GM12878 (cell line): ENCODE data around the gene S100A4. TPM values are rescaled to one million over a fixed set of nuclear protein-coding genes. Genes with fewer than 3 reads are reported as not detected.

Experiments
- ATAC-seq: fragments of 200-7000 bp; cut with Tn5 transposase; 3 replicates; pipeline ENCODE4 v1.9.1; 2020; ENCODE audit warnings: mild to moderate bottlenecking, moderate library complexity
- BruUV-seq: library from RNA; stranded (reverse); fragments of 400-500 nt; replicated peaks from 2 replicates; lab custom pipeline; 2021; lab: Mats Ljungman, UMichigan
- CTCF ChIA-PET: fragments of 300-600 bp; sonication (Branson Sonifier 250); formaldehyde crosslinking; extraction: SDS; loops from one replicate; lab custom pipeline; 2021; ENCODE audit warnings: inconsistent platforms; lab: Yijun Ruan, JAX
- POLR2A ChIA-PET: fragments of 350-600 bp; formaldehyde crosslinking; extraction: SDS; loops from one replicate; lab custom pipeline; 2021; ENCODE audit warnings: inconsistent platforms; lab: Charles Lee
- RAD21 ChIA-PET: fragments of 300-600 bp; sonication (Branson Sonifier 250); formaldehyde crosslinking; loops from one replicate; lab custom pipeline; 2023; ENCODE audit warnings: antibody characterized with exemption; ENCODE audit not compliant: unreplicated experiment; lab: Charles Lee
- SMC1A ChIA-PET: fragments of 300-600 bp; sonication (Branson Sonifier 250); formaldehyde crosslinking; loops from one replicate; lab custom pipeline; 2023; ENCODE audit not compliant: unreplicated experiment, uncharacterized antibody; lab: Charles Lee
- DNase-seq: peaks from one replicate; pipeline ENCODE4 v3.0.0-alpha.2; 2011; ENCODE audit warnings: low read depth, low spot score
- FAIRE-seq: peaks from 3 replicates; lab custom pipeline; 2011; peaks lifted over from hg19 to GRCh38; lab: Jason Lieb, UNC
- H2AFZ ChIP-seq: 2 replicates; pipeline ENCODE4 v1.6.0; 2011; ENCODE audit warnings: low read depth, low read length, control low read depth; ENCODE audit not compliant: control insufficient read depth
- H3K27ac ChIP-seq: 2 replicates; pipeline ENCODE4 v1.5.1; 2011; ENCODE audit warnings: control low read depth; ENCODE audit not compliant: control insufficient read depth, insufficient read depth
- H3K27me3 ChIP-seq, 2 experiments: replicated peaks in 1 of 2; 2 replicates each; pipeline versions ENCODE4 v1.6.0 to v1.6.1; 2011; ENCODE audit warnings: low read length in 1 of 2; ENCODE audit not compliant: control insufficient read depth in 2 of 2, insufficient read depth in 2 of 2
- H3K36me3 ChIP-seq, 2 experiments: 2 replicates each; pipeline ENCODE4 v1.5.1; 2011; ENCODE audit warnings: low read length in 1 of 2; ENCODE audit not compliant: control insufficient read depth in 2 of 2, insufficient read depth in 2 of 2
- H3K4me1 ChIP-seq: 2 replicates; pipeline ENCODE4 v1.6.1; 2011; ENCODE audit warnings: mild to moderate bottlenecking, low read length, moderate library complexity, mixed read lengths; ENCODE audit not compliant: control insufficient read depth, insufficient read depth
- H3K4me2 ChIP-seq: 2 replicates; pipeline ENCODE4 v1.6.0; 2011; ENCODE audit warnings: control low read depth; ENCODE audit not compliant: control insufficient read depth, insufficient read depth
- H3K4me3 ChIP-seq: fragments of 200-600 bp; sonication (generic); 2 replicates; pipeline ENCODE4 v1.5.1; 2016
- H3K79me2 ChIP-seq: 2 replicates; pipeline ENCODE4 v1.6.0; 2011; ENCODE audit warnings: low read length; ENCODE audit not compliant: control insufficient read depth, insufficient read depth
- H3K9ac ChIP-seq: 2 replicates; pipeline ENCODE4 v1.8.0; 2011; ENCODE audit warnings: low read length, control low read depth, mixed read lengths; ENCODE audit not compliant: control insufficient read depth, insufficient read depth
- H3K9me3 ChIP-seq: replicated peaks from 3 replicates; pipeline ENCODE4 v1.5.1; 2011; ENCODE audit warnings: mild to moderate bottlenecking, low read length; ENCODE audit not compliant: control insufficient read depth, insufficient read depth
- H4K20me1 ChIP-seq: 2 replicates; pipeline ENCODE4 v1.6.0; 2011; ENCODE audit not compliant: control insufficient read depth, insufficient read depth
- ATF3 ChIP-seq: IDR thresholded peaks from 2 replicates; pipeline ENCODE4 v1.6.1; 2011; ENCODE audit warnings: low read depth, mild to moderate bottlenecking, low read length, moderate library complexity, borderline replicate concordance; ENCODE audit errors: extremely low read depth
- ATF7 ChIP-seq: fragments of 450-650 bp; IDR thresholded peaks from 2 replicates; pipeline ENCODE4 v1.6.1; 2016; ENCODE audit warnings: low read depth, mild to moderate bottlenecking
- BHLHE40 ChIP-seq, 2 experiments: fragments of 450-650 bp in 1 of 2; IDR thresholded peaks; 2 replicates each; pipeline ENCODE4 v1.6.1; 2011 to 2017; ENCODE audit warnings: low read depth in 2 of 2, borderline replicate concordance in 1 of 2, improper control_type of control experiment in 1 of 2, low read length in 1 of 2, mild to moderate bottlenecking in 1 of 2
- BRCA1 ChIP-seq: IDR thresholded peaks from 2 replicates; pipeline ENCODE4 v1.6.1; 2011; ENCODE audit warnings: low read depth, low read length, improper control_type of control experiment
- EED ChIP-seq: sonication (generic); IDR thresholded peaks from 2 replicates; pipeline ENCODE4 v1.6.1; 2016; ENCODE audit warnings: antibody characterized with exemption, low read depth
- IKZF1 ChIP-seq: fragments of 450-650 bp; conservative IDR thresholded peaks from 2 replicates; pipeline ENCODE4 v1.6.1; 2017; ENCODE audit warnings: antibody characterized with exemption, mild to moderate bottlenecking
- MEF2B ChIP-seq: fragments of 450-650 bp; IDR thresholded peaks from 2 replicates; pipeline ENCODE4 v1.6.1; 2018; ENCODE audit warnings: mild to moderate bottlenecking, moderate library complexity; ENCODE audit not compliant: partially characterized antibody, poor library complexity, severe bottlenecking
- NR2F1 ChIP-seq: fragments of 450-650 bp; conservative IDR thresholded peaks from 2 replicates; pipeline ENCODE4 v1.6.1; 2017; ENCODE audit warnings: mild to moderate bottlenecking
- NRF1 ChIP-seq: conservative IDR thresholded peaks from 2 replicates; pipeline ENCODE4 v1.6.1; 2011; ENCODE audit warnings: mild to moderate bottlenecking, low read depth, low read length, improper control_type of control experiment
- PAX8 ChIP-seq: fragments of 450-650 bp; IDR thresholded peaks from 2 replicates; pipeline ENCODE4 v1.6.1; 2017; ENCODE audit warnings: mild to moderate bottlenecking, moderate library complexity
- POU2F2 ChIP-seq: IDR thresholded peaks from 3 replicates; pipeline ENCODE4 v1.6.1; 2011; ENCODE audit warnings: low read depth, mild to moderate bottlenecking, low read length, borderline replicate concordance
- RELB ChIP-seq: fragments of 450-650 bp; IDR thresholded peaks from 2 replicates; pipeline ENCODE4 v1.6.1; 2017; ENCODE audit warnings: low read depth, mild to moderate bottlenecking, moderate library complexity
- SIN3A ChIP-seq: IDR thresholded peaks from 2 replicates; pipeline ENCODE4 v1.6.1; 2012; ENCODE audit warnings: low read depth, low read length, improper control_type of control experiment
- SMAD1 ChIP-seq: fragments of 450-650 bp; IDR thresholded peaks from 2 replicates; pipeline ENCODE4 v1.6.1; 2018; ENCODE audit warnings: mild to moderate bottlenecking, low read depth; ENCODE audit not compliant: partially characterized antibody
- TBL1XR1 ChIP-seq: IDR thresholded peaks from 2 replicates; pipeline ENCODE4 v1.6.1; 2012; ENCODE audit warnings: low read depth, low read length, improper control_type of control experiment
- USF1 ChIP-seq: IDR thresholded peaks from 2 replicates; pipeline ENCODE4 v1.6.1; 2011; ENCODE audit warnings: borderline replicate concordance, low read depth, mild to moderate bottlenecking, moderate library complexity, mixed read lengths, low read length; ENCODE audit not compliant: insufficient read depth; ENCODE audit errors: extremely low read length
- ZNF207 ChIP-seq: fragments of 450-650 bp; IDR thresholded peaks from 2 replicates; pipeline ENCODE4 v1.6.1; 2014; ENCODE audit warnings: antibody characterized with exemption, mild to moderate bottlenecking, borderline replicate concordance
- ZNF217 ChIP-seq: fragments of 450-650 bp; IDR thresholded peaks from 2 replicates; pipeline ENCODE4 v1.6.1; 2017; ENCODE audit warnings: antibody characterized with exemption, mild to moderate bottlenecking
- WGBS: methylation state at CpG from one replicate; pipeline ENCODE4 v1.1.6; 2016; ENCODE audit warnings: low lambda C conversion rate; ENCODE audit not compliant: insufficient replicate concordance, insufficient coverage; ENCODE audit errors: missing lambda C conversion rate; 5-methylcytosine and 5-hydroxymethylcytosine counted together
- in situ Hi-C: fragments of 300-500 bp; cut with MboI; formaldehyde crosslinking; loops from 9 replicates; pipeline ENCODE4 v1.14.3; 2018; ENCODE audit warnings: mixed read lengths
- intact Hi-C: fragments of 100-400 bp; cut with micrococcal nuclease; formaldehyde crosslinking; loops from one replicate; pipeline ENCODE4 v1.14.2; 2022; ENCODE audit not compliant: unreplicated experiment
- polyA plus RNA-seq, 11 experiments: library from polyadenylated mRNA; depleted of rRNA in 4 of 11; unstranded in 6 of 11; stranded (reverse) in 5 of 11; fragments of >200 nt; fragmentation: Nextera tagmentation in 4 of 11; fragmentation: Illumina TruSeq in 1 of 11; extraction: Ambion mirVana in 4 of 11; extraction: Trizol in 1 of 11; gene quantifications; 1 replicate in 1 of 11; 2 replicates in 10 of 11; pipeline versions ENCODE4 v1.2.1 to v1.2.3, GENCODE V29; 2011 to 2016; ENCODE audit warnings: inconsistent platforms in 2 of 11, missing spikeins in 2 of 11, low read depth in 1 of 11
- total RNA-seq, 4 experiments: library from RNA; depleted of rRNA in 3 of 4; stranded (reverse); fragments of >200 nt in 3 of 4; fragmentation: Illumina TruSeq in 1 of 4; extraction: Trizol in 1 of 4; gene quantifications; 2 replicates each; pipeline versions ENCODE4 v1.2.1 to v1.2.3, GENCODE V29; 2013 to 2021

S100A4 gene
- total and polyA plus RNA-seq, 10 of the 15 experiments (the other 5 are each of a cell fraction or from before 2014, with no cell fraction given) = 4.3 to 104 (median 27.3) TPM

DNA sequence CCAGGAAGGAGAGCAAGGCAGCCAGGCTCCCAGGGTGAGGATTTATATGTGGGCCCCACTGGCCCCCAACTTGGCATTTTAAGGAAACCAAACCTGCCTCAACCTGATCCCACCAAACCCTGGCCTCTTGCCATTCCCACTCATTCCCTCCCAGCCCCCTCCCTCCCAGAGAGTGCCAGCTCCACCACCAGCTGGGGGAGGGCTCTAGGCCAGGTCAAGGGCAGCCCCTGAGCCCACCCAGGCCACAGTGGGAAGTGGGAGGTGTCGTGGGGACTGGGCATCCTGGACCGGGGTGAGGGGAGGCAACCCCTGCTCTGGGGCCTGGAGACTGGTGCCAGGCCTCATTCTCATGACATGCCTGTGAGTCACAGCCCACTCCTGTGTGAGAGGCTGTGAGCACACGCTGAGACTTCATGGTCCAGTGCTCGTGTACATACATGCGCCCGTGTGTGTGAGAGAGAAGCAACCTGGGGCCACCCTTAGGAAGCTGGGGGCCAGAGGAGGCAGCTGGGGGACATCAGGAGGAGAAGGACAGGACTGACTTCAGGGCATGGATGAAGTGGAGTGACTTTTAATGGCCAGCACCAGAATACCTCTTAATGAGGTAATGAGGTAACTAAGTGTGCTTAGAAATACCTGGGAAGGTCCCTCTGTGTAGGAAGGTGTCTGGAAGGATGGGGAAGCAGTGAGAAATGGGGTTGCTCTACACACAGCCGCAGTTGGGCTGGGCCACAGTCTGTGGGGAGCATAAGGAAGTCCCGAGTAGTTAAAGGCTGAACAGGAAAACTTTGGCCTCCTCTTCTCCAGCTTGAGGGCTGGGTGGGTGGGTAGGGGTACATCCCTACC is 20.1 kb upstream of the S100A4 start, which contains the start of gene S100A2:
Gene S100A2, minus strand, starts transcription at position 316 of the 846 bp plus-strand sequence. CDS start 1,967 bp downstream, outside the sequence.
- 13% methylated on average over 8 of the region's 8 CpGs for WGBS
- in situ Hi-C loops (no loop called here), intact Hi-C loops (loop anchor here (5.0 kb wide), 2 partner anchors 33 to 182 kb away; no protein-coding TSS in a partner anchor)
- Histone ChIP-seq H4K20me1 (no peaks in the 10 kb centered on the region), H3K9ac (peak within 1 kb of the TSS; percentile 38; the same call in 1 of the 2 replicates), H3K4me1 (peaks cover 15% of the 10 kb centered on the region), H3K9me3 (no peaks in the 10 kb centered on the region), H2AFZ (peak within 1 kb of the TSS; percentile 88), H3K27ac (peak within 1 kb of the TSS; percentile 25; the same call in 1 of the 2 replicates), H3K4me2 (no peak within 1 kb of the TSS; the same call in 1 of the 2 replicates), H3K4me3 (no peak within 1 kb of the TSS), H3K36me3 (no peaks in the 10 kb centered on the region), H3K27me3 (no peaks in the 10 kb centered on the region), H3K79me2 (no peaks in the 10 kb centered on the region)
- ChIA-PET RAD21 (interaction anchor here (0.5 to 2.5 kb wide), 14 partner anchors 15 to 400 kb away, joined by 3 to 43 read pairs (median 4); partner anchors contain the start of genes CHTOP, S100A4, S100A5 and S100A6), POLR2A (interaction anchor here (0.5 to 4.1 kb wide), 12 partner anchors 11 to 262 kb away, joined by 3 to 34 read pairs (median 4); partner anchors contain the start of genes CHTOP, S100A4, S100A5 and S100A6), CTCF (interaction anchor here (0.6 to 8.3 kb wide), 17 partner anchors 10 to 451 kb away, joined by 3 to 113 read pairs (median 4); partner anchors contain the start of genes CHTOP, S100A13, S100A14 and S100A5), SMC1A (interaction anchor here (0.8 to 2.2 kb wide), 13 partner anchors 13 to 220 kb away, joined by 3 to 21 read pairs (median 3); partner anchors contain the start of genes CHTOP and S100A6)
- DNase-seq (peak; percentile 39), ATAC-seq (peak; percentile 80), FAIRE-seq (peak; percentile 59)
- no TSS peak for BruUV-seq
- no peak for TF ChIP-seq TBL1XR1
- TF ChIP-seq USF1 = no peak
- TF ChIP-seq NR2F1 = no peak
- peak; percentile 51; the same call in 1 of the 2 replicates for TF ChIP-seq ATF7
- no peak for TF ChIP-seq EED
- no peak for TF ChIP-seq NRF1
- TF ChIP-seq BHLHE40 (IDR thresholded peaks at IDR 0.05; ENCODE audit: borderline replicate concordance in 1 of 2, low read depth in 2 of 2, low read length in 1 of 2) = peak in 1 of 2 experiments; percentile 67; a peak in 1 of 4 replicates
- no peak for TF ChIP-seq ZNF217
- no peak for TF ChIP-seq ZNF207
- TF ChIP-seq IKZF1 = peak; percentile 14
- TF ChIP-seq SIN3A = no peak
- no peak for TF ChIP-seq BRCA1
- no peak for TF ChIP-seq SMAD1
- 0 out of 2 replicates have a peak, but pooled peaks have one; percentile 39 for TF ChIP-seq PAX8
- peak; percentile 14; the same call in 1 of the 2 replicates for TF ChIP-seq RELB
- no peak for TF ChIP-seq ATF3
- TF ChIP-seq MEF2B = peak; percentile 25
- no peak for TF ChIP-seq POU2F2
